Measurements from ENCODE around the gene KCMF1. TPM values are rescaled to one million over a fixed set of nuclear protein-coding genes. Genes with fewer than 3 reads are reported as not detected.
"Not testable (repeated sequence)": the region's sequence is repeated elsewhere in the genome, so short reads cannot be mapped to it uniquely, and the experiment has no call there.

The KCMF1 gene
- total RNA-seq, 1 donor from 2014 or later = 62.1 TPM

- H3K4me1 Mint-ChIP-seq (ENCODE audit: low read depth) = peaks cover 4% of the 10 kb centered on the region
- no peak overlapping the region for H3K27ac Mint-ChIP-seq
- TF ChIP-seq CTCF (IDR thresholded peaks at IDR 0.05; ENCODE audit: unreplicated experiment) = no peak
- no peaks in the 10 kb centered on the region for H3K27me3 Mint-ChIP-seq
- no peak overlapping the region for H3K4me3 Mint-ChIP-seq (ENCODE audit: low read depth)
- no peaks in the 10 kb centered on the region for H3K9me3 Mint-ChIP-seq (ENCODE audit: low read depth)
- no peaks in the 10 kb centered on the region for H3K36me3 Mint-ChIP-seq (ENCODE audit: insufficient read depth)
- DNase-seq (ENCODE audit: low spot score, unreplicated experiment) = no peak
Observed at GRCh38 chr2:84940831-84941412, 30.0 kb upstream of the KCMF1 start.

GRCh38 chr2:84942166-84942565 lies 28.8 kb upstream of the KCMF1 start:
- Mint-ChIP-seq H3K27me3 (no peaks in the 10 kb centered on the region), H3K36me3 (ENCODE audit: insufficient read depth) (no peaks in the 10 kb centered on the region), H3K9me3 (ENCODE audit: low read depth) (no peaks in the 10 kb centered on the region), H3K4me1 (ENCODE audit: low read depth) (peaks cover 6% of the 10 kb centered on the region), H3K4me3 (ENCODE audit: low read depth) (no peak overlapping the region), H3K27ac (no peak overlapping the region)
- DNase-seq (ENCODE audit: low spot score, unreplicated experiment) = no peak
- TF ChIP-seq CTCF (IDR thresholded peaks at IDR 0.05; ENCODE audit: unreplicated experiment) = no peak

- Mint-ChIP-seq H3K27ac (no peak overlapping the region), H3K4me1 (ENCODE audit: low read depth) (peaks cover 6% of the 10 kb centered on the region), H3K9me3 (ENCODE audit: low read depth) (no peaks in the 10 kb centered on the region), H3K36me3 (ENCODE audit: insufficient read depth) (no peaks in the 10 kb centered on the region), H3K27me3 (no peaks in the 10 kb centered on the region), H3K4me3 (ENCODE audit: low read depth) (no peak overlapping the region)
- no peak for DNase-seq (ENCODE audit: low spot score, unreplicated experiment)
- no peak for TF ChIP-seq CTCF (IDR thresholded peaks at IDR 0.05; ENCODE audit: unreplicated experiment)
Observed at GRCh38 chr2:84942964-84943421, 28.0 kb upstream of the KCMF1 start.

GRCh38 chr2:84944295-84944909 lies 26.6 kb upstream of the KCMF1 start:
- TF ChIP-seq CTCF (IDR thresholded peaks at IDR 0.05; ENCODE audit: unreplicated experiment) = no peak
- Mint-ChIP-seq H3K27me3 (no peaks in the 10 kb centered on the region), H3K9me3 (ENCODE audit: low read depth) (no peaks in the 10 kb centered on the region), H3K4me3 (ENCODE audit: low read depth) (no peak overlapping the region), H3K36me3 (ENCODE audit: insufficient read depth) (no peaks in the 10 kb centered on the region), H3K4me1 (ENCODE audit: low read depth) (peaks cover 6% of the 10 kb centered on the region), H3K27ac (peak overlapping the region; percentile 33)
- no peak for DNase-seq (ENCODE audit: low spot score, unreplicated experiment)

GRCh38 chr2:84945838-84946203 lies 25.1 kb upstream of the KCMF1 start:
- H3K9me3 Mint-ChIP-seq (ENCODE audit: low read depth); H3K27ac Mint-ChIP-seq; H3K4me3 Mint-ChIP-seq (ENCODE audit: low read depth); H3K4me1 Mint-ChIP-seq (ENCODE audit: low read depth); H3K27me3 Mint-ChIP-seq; DNase-seq (ENCODE audit: low spot score, unreplicated experiment); H3K36me3 Mint-ChIP-seq (ENCODE audit: insufficient read depth): not testable (repeated sequence)
